Measurements from ENCODE around the gene RASGEF1B.

The RASGEF1B gene

GRCh38 chr4:81471588-81472280 lies at the start of gene RASGEF1B:
RASGEF1B (minus strand) TSS chr4:81471907; CDS start chr4:81459508, 12,399 bp downstream.
- no peak for TF ChIP-seq CTCF (IDR thresholded peaks at IDR 0.05; ENCODE audit: control insufficient read depth, extremely low read depth, insufficient read depth)
- peak; percentile 43 for DNase-seq (ENCODE audit: low read depth)
- peak within 1 kb of the TSS; percentile 60 for H3K4me3 ChIP-seq (ENCODE audit: low read depth, low read length)

- H3K4me3 ChIP-seq (ENCODE audit: low read depth, low read length) = no peak overlapping the region
- no peak for DNase-seq (ENCODE audit: low read depth)
- no peak for TF ChIP-seq CTCF (IDR thresholded peaks at IDR 0.05; ENCODE audit: control insufficient read depth, extremely low read depth, insufficient read depth)
Observed at GRCh38 chr4:81519856-81520255, 48.1 kb upstream of the RASGEF1B start.

- DNase-seq (ENCODE audit: low read depth) = no peak
- no peak overlapping the region for H3K4me3 ChIP-seq (ENCODE audit: low read depth, low read length)
- no peak for TF ChIP-seq CTCF (IDR thresholded peaks at IDR 0.05; ENCODE audit: control insufficient read depth, extremely low read depth, insufficient read depth)
Observed at GRCh38 chr4:81519427-81519773, 47.7 kb upstream of the RASGEF1B start.

GRCh38 chr4:81518762-81519426 lies 47.2 kb upstream of the RASGEF1B start:
- DNase-seq (ENCODE audit: low read depth) = no peak
- no peak for TF ChIP-seq CTCF (IDR thresholded peaks at IDR 0.05; ENCODE audit: control insufficient read depth, extremely low read depth, insufficient read depth)
- H3K4me3 ChIP-seq (ENCODE audit: low read depth, low read length) = no peak overlapping the region

GRCh38 chr4:81516241-81516640 lies 44.5 kb upstream of the RASGEF1B start:
- no peak for DNase-seq (ENCODE audit: low read depth)
- H3K4me3 ChIP-seq (ENCODE audit: low read depth, low read length) = no peak overlapping the region
- no peak for TF ChIP-seq CTCF (IDR thresholded peaks at IDR 0.05; ENCODE audit: control insufficient read depth, extremely low read depth, insufficient read depth)

GRCh38 chr4:81512757-81513501 lies 41.2 kb upstream of the RASGEF1B start:
- H3K4me3 ChIP-seq (ENCODE audit: low read depth, low read length) = no peak overlapping the region
- no peak for TF ChIP-seq CTCF (IDR thresholded peaks at IDR 0.05; ENCODE audit: control insufficient read depth, extremely low read depth, insufficient read depth)
- no peak for DNase-seq (ENCODE audit: low read depth)
